Gastrocnemius medialis (tissue), 4 donors: ENCODE results near the gene CACNA2D1. TPM values are rescaled to one million over a fixed set of nuclear protein-coding genes. Genes with fewer than 3 reads are reported as not detected.

Experiments
- ATAC-seq, 2 donors: fragments of 150-250 bp; one replicate each; pipeline ENCODE4 v1.9.1; 2016
- DNase-seq, 2 donors: peaks; one replicate each; pipeline ENCODE4 v3.0.0-alpha.2; 2019
- H3K27ac ChIP-seq, 4 donors: fragments of 200-600 bp; sonication (generic); 1 replicate in 1 of 4; 2 replicates in 3 of 4; pipeline ENCODE4 v1.5.1; 2016 to 2018; ENCODE audit warnings: mild to moderate bottlenecking in 2 of 4, moderate library complexity in 1 of 4
- H3K27me3 ChIP-seq, 3 donors: fragments of 200-600 bp; sonication (generic) in 2 of 3; 1 replicate in 1 of 3; 2 replicates in 2 of 3; pipeline versions ENCODE4 v1.5.1 to v1.6.0; 2016 to 2019; ENCODE audit warnings: mild to moderate bottlenecking in 1 of 3, moderate library complexity in 1 of 3
- H3K36me3 ChIP-seq, 2 donors: fragments of 200-600 bp; sonication (generic) in 1 of 2; one replicate each; pipeline ENCODE4 v1.5.1; 2017 to 2018
- H3K4me1 ChIP-seq, 2 donors: fragments of 200-600 bp; sonication (generic) in 1 of 2; one replicate each; pipeline ENCODE4 v1.5.1; 2016 to 2017; ENCODE audit warnings: mild to moderate bottlenecking in 2 of 2
- H3K4me3 ChIP-seq, 4 donors: fragments of 200-600 bp; sonication (generic) in 3 of 4; 1 replicate in 1 of 4; 2 replicates in 3 of 4; pipeline ENCODE4 v1.5.1; 2016 to 2019; ENCODE audit warnings: mild to moderate bottlenecking in 2 of 4
- H3K9me3 ChIP-seq, 3 donors: fragments of 200-600 bp; sonication (generic) in 2 of 3; 1 replicate in 1 of 3; 2 replicates in 2 of 3; pipeline ENCODE4 v1.5.1; 2016 to 2019
- CTCF ChIP-seq, 5 experiments: fragments of 450-650 bp in 3 of 5; fragments of 200-600 bp in 2 of 5; sonication (generic) in 2 of 5; IDR thresholded peaks in 4 of 5; conservative IDR thresholded peaks in 1 of 5; 1 replicate in 4 of 5; 2 replicates in 1 of 5; pipeline ENCODE4 v1.5.1; 2016 to 2019; ENCODE audit warnings: antibody characterized with exemption in 5 of 5, mild to moderate bottlenecking in 3 of 5, moderate library complexity in 3 of 5
- POLR2A ChIP-seq, 2 donors: fragments of 450-650 bp; IDR thresholded peaks; one replicate each; pipeline ENCODE4 v1.6.1; 2017; ENCODE audit warnings: antibody characterized with exemption in 2 of 2, mild to moderate bottlenecking in 2 of 2, moderate library complexity in 2 of 2
- in situ Hi-C, 4 donors: fragments of 200-750 bp; cut with MboI; loops; one replicate each; pipeline versions ENCODE4 v1.15.0 to v1.8.0; 2017; ENCODE audit warnings: low sequenced_read_pairs in 4 of 4
- intact Hi-C: fragments of 100-400 bp; cut with DNase I; formaldehyde crosslinking; loops from one replicate; pipeline ENCODE4 v1.15.1; 2023; ENCODE audit warnings: low total_unique reads
- total RNA-seq, 4 donors: library from RNA; depleted of rRNA; stranded (reverse); fragments of >200 nt; gene quantifications; one replicate each; pipeline versions ENCODE4 v1.1.0 to v1.2.3, GENCODE V29; 2016

The CACNA2D1 gene
- total RNA-seq, 4 donors from 2014 or later, result 83.9 to 157 (median 120) TPM

- Histone ChIP-seq H3K27ac (peak overlapping the region in 1 of 4 donors; percentile 55), H3K4me1 (peaks cover under 1 to 10% of the 10 kb centered on the region in 2 donors), H3K9me3 (no peaks in the 10 kb centered on the region), H3K36me3 (no peaks in the 10 kb centered on the region), H3K27me3 (no peaks in the 10 kb centered on the region), H3K4me3 (no peak overlapping the region)
- TF ChIP-seq POLR2A (IDR thresholded peaks at IDR 0.05) (no peak), CTCF (IDR thresholded peaks at IDR 0.05 in 4 of 5, conservative IDR thresholded peaks at IDR 0.05 in 1 of 5) (no peak)
- DNase-seq (no peak), ATAC-seq (no peak)
- intact Hi-C loops (no loop called here), in situ Hi-C loops (no loop called here)
Measured at GRCh38 chr7:82325416-82325815, 118.2 kb downstream of the CACNA2D1 start.

GRCh38 chr7:82323806-82324205, 119.8 kb downstream of the CACNA2D1 start:
- in situ Hi-C loops (no loop called here), intact Hi-C loops (no loop called here)
- no peak for TF ChIP-seq POLR2A (IDR thresholded peaks at IDR 0.05)
- no peak for TF ChIP-seq CTCF (IDR thresholded peaks at IDR 0.05 in 4 of 5, conservative IDR thresholded peaks at IDR 0.05 in 1 of 5)
- DNase-seq (no peak), ATAC-seq (no peak)
- Histone ChIP-seq H3K9me3 (no peaks in the 10 kb centered on the region), H3K4me1 (peaks cover 17 to 21% of the 10 kb centered on the region in 2 donors), H3K4me3 (no peak overlapping the region), H3K36me3 (no peaks in the 10 kb centered on the region), H3K27ac (peak overlapping the region in 1 of 4 donors; percentile 55), H3K27me3 (no peaks in the 10 kb centered on the region)

- peak overlapping the region; percentile 79 to 88 (median 84) for H3K27ac ChIP-seq
- intact Hi-C loops, result loop anchor here (5.0 kb wide), 2 partner anchors 82 to 123 kb away; partner anchors contain the start of gene CACNA2D1
- DNase-seq, result peak; percentile 87 to 95
Measured at GRCh38 chr7:82319674-82320118, 123.9 kb downstream of the CACNA2D1 start.

GRCh38 chr7:82318786-82319185, 124.8 kb downstream of the CACNA2D1 start:
- no peaks in the 10 kb centered on the region for H3K9me3 ChIP-seq
- H3K36me3 ChIP-seq, result no peaks in the 10 kb centered on the region
- H3K4me3 ChIP-seq, result peak overlapping the region in 1 of 4 donors; percentile 14
- in situ Hi-C loops, result no loop called here
- peaks cover 65 to 70% of the 10 kb centered on the region in 2 donors for H3K4me1 ChIP-seq
- H3K27ac ChIP-seq, result peak overlapping the region; percentile 79 to 88 (median 84)
- ATAC-seq (no peak), DNase-seq (no peak)
- intact Hi-C loops, result loop anchor here (5.0 kb wide), 2 partner anchors 81 to 124 kb away; partner anchors contain the start of gene CACNA2D1
- H3K27me3 ChIP-seq, result no peaks in the 10 kb centered on the region
- TF ChIP-seq POLR2A (IDR thresholded peaks at IDR 0.05) (no peak), CTCF (IDR thresholded peaks at IDR 0.05 in 4 of 5, conservative IDR thresholded peaks at IDR 0.05 in 1 of 5) (no peak)

More at GRCh38 chr7:82319674-82320118, 123.9 kb downstream of the CACNA2D1 start:
- Histone ChIP-seq H3K4me3 (peak overlapping the region in 1 of 4 donors; percentile 14), H3K36me3 (no peaks in the 10 kb centered on the region), H3K27me3 (no peaks in the 10 kb centered on the region), H3K9me3 (no peaks in the 10 kb centered on the region), H3K4me1 (peaks cover 56 to 61% of the 10 kb centered on the region in 2 donors)
- ATAC-seq, result peak; percentile 67 to 84
- TF ChIP-seq POLR2A (IDR thresholded peaks at IDR 0.05), result no peak
- TF ChIP-seq CTCF (IDR thresholded peaks at IDR 0.05 in 4 of 5, conservative IDR thresholded peaks at IDR 0.05 in 1 of 5), result no peak
- in situ Hi-C loops, result no loop called here
